T-helper 1 cell (primary cell): ENCODE measurements around the gene MTHFD2L.

Source experiments
- DNase-seq, 5 donors: peaks; one replicate each; pipeline ENCODE4 v3.0.0-alpha.2; 2012 to 2020

Gene MTHFD2L

GRCh38 chr4:74133786-74134499 lies 24.0 kb upstream of the MTHFD2L start:
- DNase-seq: peak in 2 of 5 donors; percentile 5 to 63

GRCh38 chr4:74134500-74134852 lies 23.4 kb upstream of the MTHFD2L start:
- no peak for DNase-seq

- no peak for DNase-seq
Observed at GRCh38 chr4:74146581-74147129, 11.3 kb upstream of the MTHFD2L start.

GRCh38 chr4:74148205-74148604 lies 9.7 kb upstream of the MTHFD2L start:
- no peak for DNase-seq

DNA sequence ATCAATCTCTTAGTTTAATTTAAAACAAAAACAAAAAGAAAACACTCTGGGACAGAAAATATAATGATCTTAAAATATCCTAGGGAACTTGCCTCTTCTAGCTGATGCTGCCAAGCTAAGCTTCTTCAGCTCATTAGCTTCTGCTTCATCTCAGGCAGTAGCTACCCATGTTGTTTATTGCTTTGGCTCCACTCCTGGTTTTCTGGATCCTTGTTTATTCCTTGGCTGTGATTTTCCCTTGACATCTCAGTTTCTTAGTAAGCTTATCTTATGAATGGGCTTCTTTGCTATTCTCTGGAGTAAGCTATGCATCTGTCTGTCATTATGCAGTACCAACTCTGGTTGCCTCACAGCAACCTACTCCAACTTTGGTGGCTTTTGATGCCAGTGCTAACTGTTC lies 5.1 kb upstream of the MTHFD2L start:
- no peak for DNase-seq

GRCh38 chr4:74156521-74156920 lies 1.4 kb upstream of the MTHFD2L start:
- DNase-seq: no peak

DNA sequence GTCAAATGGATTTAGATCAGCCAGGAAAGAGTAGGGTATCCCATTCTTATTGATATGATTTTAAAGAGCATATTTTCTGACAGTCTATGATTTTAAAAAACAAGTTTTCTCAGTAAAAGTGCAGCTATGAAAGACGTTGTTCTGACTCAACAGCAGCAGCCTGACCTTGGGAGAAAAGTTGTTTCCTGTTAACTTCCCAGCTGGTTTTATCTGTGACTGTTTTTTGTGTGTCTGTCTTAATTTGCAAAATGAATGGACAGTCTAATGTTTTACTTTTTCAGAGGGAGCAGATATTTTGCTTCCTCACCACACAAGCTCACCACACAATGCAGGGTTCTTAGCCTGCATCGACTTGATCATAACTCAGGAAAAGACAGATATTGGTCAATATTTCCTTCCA lies 764 bp upstream of the MTHFD2L start:
- DNase-seq: no peak

DNA sequence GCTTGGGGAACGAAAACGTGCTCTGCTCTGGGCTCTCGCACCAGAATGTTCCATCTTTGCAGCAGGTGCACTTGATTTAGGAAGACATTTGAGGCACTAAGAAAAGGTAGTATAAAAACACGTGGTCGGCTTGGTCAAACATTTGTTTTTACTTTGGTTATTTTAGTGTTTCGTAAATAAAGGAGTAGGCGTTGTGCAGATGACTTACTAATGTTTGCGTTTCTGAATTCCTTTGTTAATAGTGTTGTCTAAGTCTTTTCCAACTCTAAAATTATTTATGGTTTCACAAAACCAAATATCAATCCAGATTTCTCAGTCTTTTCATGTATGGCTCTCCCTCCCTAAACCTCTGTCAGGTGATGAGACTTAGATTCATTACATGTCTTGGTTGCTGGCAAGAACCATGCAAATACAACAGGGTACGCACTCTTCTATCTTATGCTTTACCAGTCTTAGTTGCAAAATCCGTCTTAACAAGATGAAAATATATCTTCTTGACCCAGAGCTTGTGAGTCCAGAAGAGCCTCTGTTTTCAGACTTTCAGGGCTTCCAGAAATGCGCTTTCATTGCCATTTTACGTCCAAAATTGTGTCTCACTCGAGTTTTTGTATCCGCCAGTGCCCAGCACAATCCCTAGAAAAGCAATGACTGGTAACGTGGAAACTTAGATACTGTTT lies 686 bp downstream of the MTHFD2L start:
- DNase-seq: no peak

GRCh38 chr4:74159143-74159709 lies 1.3 kb downstream of the MTHFD2L start:
- no peak for DNase-seq

GRCh38 chr4:74161666-74162450 lies 3.9 kb downstream of the MTHFD2L start:
- no peak for DNase-seq

- DNase-seq: no peak
Observed at GRCh38 chr4:74166135-74166534, 8.2 kb downstream of the MTHFD2L start.

- DNase-seq: no peak
Observed at GRCh38 chr4:74166818-74167217, 8.9 kb downstream of the MTHFD2L start.

- no peak for DNase-seq
Observed at GRCh38 chr4:74167585-74167984, 9.7 kb downstream of the MTHFD2L start.

GRCh38 chr4:74168841-74169240 lies 10.9 kb downstream of the MTHFD2L start:
- DNase-seq: no peak

DNA sequence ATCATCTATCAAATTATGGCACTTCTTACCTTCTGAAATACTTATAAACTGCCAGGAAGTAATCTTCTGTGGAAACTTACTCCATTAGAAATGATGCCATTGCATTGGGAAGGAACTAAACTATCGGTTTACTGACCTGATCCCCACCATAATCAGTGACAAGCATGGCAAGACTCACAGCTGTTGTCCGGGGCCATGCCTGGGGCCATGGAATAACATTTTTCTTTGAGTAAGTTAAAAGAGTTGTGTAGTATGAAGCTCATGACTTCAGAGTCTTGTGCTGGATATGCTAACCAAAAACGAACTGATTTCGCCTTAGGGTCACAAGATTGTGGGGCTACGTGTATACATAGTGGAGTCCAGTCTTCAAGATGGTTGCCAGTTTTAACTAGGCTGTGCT lies 15.4 kb downstream of the MTHFD2L start:
- DNase-seq: no peak

GRCh38 chr4:74174421-74174820 lies 16.5 kb downstream of the MTHFD2L start:
- DNase-seq: no peak

- no peak for DNase-seq
Observed at GRCh38 chr4:74174941-74175340, 17.0 kb downstream of the MTHFD2L start.

DNA sequence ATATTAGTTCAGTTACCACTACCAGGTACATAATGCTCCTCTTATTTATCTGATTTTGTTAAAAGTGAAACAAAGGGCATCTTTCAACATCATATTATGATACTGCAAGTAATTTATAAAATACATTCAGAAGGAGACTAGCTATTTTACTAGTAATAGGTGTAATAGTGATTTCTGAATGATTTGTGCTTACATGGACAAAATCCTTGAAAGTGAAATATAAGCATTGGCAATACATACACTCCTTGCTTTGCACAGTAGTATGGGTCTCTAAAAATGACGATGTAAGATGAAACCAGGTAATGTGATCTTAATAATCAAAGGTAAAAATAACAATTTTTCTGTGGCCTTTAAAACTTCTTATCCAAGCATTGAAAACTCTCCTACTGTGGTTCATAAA lies 17.5 kb downstream of the MTHFD2L start:
- no peak for DNase-seq

- DNase-seq: no peak
Observed at GRCh38 chr4:74178798-74179197, 20.9 kb downstream of the MTHFD2L start.

- DNase-seq: peak in 1 of 5 donors; percentile 11
Observed at GRCh38 chr4:74181219-74181618, 23.3 kb downstream of the MTHFD2L start.

GRCh38 chr4:74188912-74189311 lies 31.0 kb downstream of the MTHFD2L start:
- no peak for DNase-seq

GRCh38 chr4:74189331-74190043 lies 31.6 kb downstream of the MTHFD2L start:
- DNase-seq: peak in 1 of 5 donors; percentile 29
